CD14-positive monocyte (primary cell): ENCODE results near the gene EXPH5. TPM values are rescaled to one million over a fixed set of nuclear protein-coding genes. Genes with fewer than 3 reads are reported as not detected.

Experiments
- DNase-seq, 3 donors: peaks; one replicate each; pipeline ENCODE4 v3.0.0-alpha.2; 2011 to 2022
- H2AFZ ChIP-seq: 2 replicates; pipeline ENCODE4 v1.6.0; 2012; ENCODE audit warnings: mild to moderate bottlenecking, low read depth, low read length, inconsistent platforms; ENCODE audit not compliant: insufficient read depth, poor library complexity, severe bottlenecking
- H3K27ac ChIP-seq, 2 donors: 1 replicate in 1 of 2; 2 replicates in 1 of 2; pipeline ENCODE4 v1.5.1; 2012 to 2013; ENCODE audit warnings: low read length in 2 of 2, control low read depth in 1 of 2, inconsistent platforms in 1 of 2, low read depth in 1 of 2, mild to moderate bottlenecking in 1 of 2
- H3K27me3 ChIP-seq, 2 donors: one replicate each; pipeline versions ENCODE4 v1.6.0 to v1.6.1; 2011 to 2013; ENCODE audit warnings: low read length in 2 of 2; ENCODE audit not compliant: control insufficient read depth in 2 of 2, insufficient read depth in 2 of 2
- H3K36me3 ChIP-seq, 2 donors: replicated peaks in 1 of 2; 1 replicate in 1 of 2; 2 replicates in 1 of 2; pipeline versions ENCODE4 v1.5.1 to v1.6.1; 2012 to 2013; ENCODE audit warnings: low read length in 2 of 2, control low read depth in 1 of 2, inconsistent platforms in 1 of 2, mild to moderate bottlenecking in 1 of 2; ENCODE audit not compliant: insufficient read depth in 2 of 2, control insufficient read depth in 1 of 2
- H3K4me1 ChIP-seq, 2 donors: 1 replicate in 1 of 2; 2 replicates in 1 of 2; pipeline versions ENCODE4 v1.5.1 to v1.6.1; 2012 to 2013; ENCODE audit warnings: low read length in 2 of 2, control low read depth in 1 of 2, inconsistent platforms in 1 of 2, mild to moderate bottlenecking in 1 of 2, moderate library complexity in 1 of 2; ENCODE audit not compliant: insufficient read depth in 2 of 2, control insufficient read depth in 1 of 2
- H3K4me2 ChIP-seq: replicated peaks from 2 replicates; pipeline ENCODE3; 2012; ENCODE audit warnings: low read length, moderate library complexity, mild to moderate bottlenecking; ENCODE audit not compliant: poor library complexity, severe bottlenecking; ENCODE audit errors: extremely low read depth
- H3K4me3 ChIP-seq, 3 experiments: fragments of 200-600 bp in 1 of 3; sonication (generic) in 1 of 3; replicated peaks in 1 of 3; 1 replicate in 2 of 3; 2 replicates in 1 of 3; pipeline ENCODE4 v1.5.1; 2011 to 2013; ENCODE audit warnings: low read length in 3 of 3, mild to moderate bottlenecking in 3 of 3, control low read depth in 2 of 3, low read depth in 2 of 3, inconsistent platforms in 1 of 3, moderate library complexity in 1 of 3
- H3K79me2 ChIP-seq: 2 replicates; pipeline ENCODE4 v1.6.0; 2012; ENCODE audit warnings: mild to moderate bottlenecking, control low read depth, inconsistent platforms, low read length, moderate library complexity; ENCODE audit not compliant: insufficient read depth
- H3K9ac ChIP-seq: 2 replicates; pipeline ENCODE4 v1.6.0; 2017; ENCODE audit warnings: low read length, mild to moderate bottlenecking; ENCODE audit not compliant: insufficient read depth, poor library complexity, severe bottlenecking
- H3K9me3 ChIP-seq, 2 donors: replicated peaks in 1 of 2; 1 replicate in 1 of 2; 2 replicates in 1 of 2; pipeline versions ENCODE4 v1.5.1 to v1.6.1; 2012 to 2013; ENCODE audit warnings: low read length in 2 of 2, control low read depth in 1 of 2; ENCODE audit not compliant: control insufficient read depth in 1 of 2, insufficient read depth in 1 of 2
- H4K20me1 ChIP-seq: 2 replicates; pipeline ENCODE4 v1.6.0; 2012; ENCODE audit warnings: mild to moderate bottlenecking, low read length, control low read depth, moderate library complexity; ENCODE audit not compliant: insufficient read depth
- H3K27ac Mint-ChIP-seq, 7 donors: one replicate each; pipeline ENCODE4 v1.8.0; 2020; ENCODE audit warnings: mild to moderate bottlenecking in 7 of 7, mixed read lengths in 7 of 7, moderate library complexity in 6 of 7, inconsistent platforms in 2 of 7
- H3K27me3 Mint-ChIP-seq, 3 donors: one replicate each; pipeline ENCODE4 v1.8.0; 2021 to 2022; ENCODE audit warnings: low read depth in 3 of 3, mild to moderate bottlenecking in 3 of 3, mixed read lengths in 3 of 3, moderate library complexity in 3 of 3, inconsistent platforms in 1 of 3
- H3K36me3 Mint-ChIP-seq, 2 donors: one replicate each; pipeline ENCODE4 v1.8.0; 2020; ENCODE audit warnings: mixed read lengths in 2 of 2, inconsistent platforms in 1 of 2, mild to moderate bottlenecking in 1 of 2
- H3K4me1 Mint-ChIP-seq: one replicate; pipeline ENCODE4 v1.8.0; 2020; ENCODE audit warnings: mild to moderate bottlenecking, mixed read lengths
- H3K4me3 Mint-ChIP-seq, 2 donors: one replicate each; pipeline ENCODE4 v1.8.0; 2020; ENCODE audit warnings: mild to moderate bottlenecking in 2 of 2, mixed read lengths in 2 of 2, moderate library complexity in 1 of 2
- H3K9me3 Mint-ChIP-seq, 7 donors: one replicate each; pipeline ENCODE4 v1.8.0; 2020 to 2022; ENCODE audit warnings: mixed read lengths in 7 of 7, mild to moderate bottlenecking in 6 of 7, moderate library complexity in 6 of 7, inconsistent platforms in 2 of 7
- WGBS: methylation state at CpG from one replicate; pipeline ENCODE4 v1.1.5; 2013; ENCODE audit warnings: missing lambda C conversion rate; ENCODE audit not compliant: insufficient coverage; 5-methylcytosine and 5-hydroxymethylcytosine counted together
- intact Hi-C, 2 donors: fragments of 100-400 bp; cut with micrococcal nuclease; formaldehyde crosslinking; loops; one replicate each; pipeline versions ENCODE4 v1.15.0 to v1.15.1; 2023
- polyA plus RNA-seq, 3 donors: library from polyadenylated mRNA; depleted of rRNA in 1 of 3; unstranded in 2 of 3; stranded (reverse) in 1 of 3; fragments of 300-500 nt in 2 of 3; fragments of >200 nt in 1 of 3; fragmentation: Illumina TruSeq in 2 of 3; gene quantifications; 1 replicate in 2 of 3; 2 replicates in 1 of 3; pipeline ENCODE4 v1.2.3, GENCODE V29; 2012 to 2021
- TF ChIP-seq, protein P1 (sequence below): fragments of 200-600 bp; IDR thresholded peaks from one replicate; pipeline ENCODE4 v1.8.0; 2022; ENCODE audit warnings: antibody characterized with exemption, mild to moderate bottlenecking

EXPH5 gene
- polyA plus RNA-seq, 3 donors: 0.05 to 0.17 TPM; not detected in 1

DNA sequence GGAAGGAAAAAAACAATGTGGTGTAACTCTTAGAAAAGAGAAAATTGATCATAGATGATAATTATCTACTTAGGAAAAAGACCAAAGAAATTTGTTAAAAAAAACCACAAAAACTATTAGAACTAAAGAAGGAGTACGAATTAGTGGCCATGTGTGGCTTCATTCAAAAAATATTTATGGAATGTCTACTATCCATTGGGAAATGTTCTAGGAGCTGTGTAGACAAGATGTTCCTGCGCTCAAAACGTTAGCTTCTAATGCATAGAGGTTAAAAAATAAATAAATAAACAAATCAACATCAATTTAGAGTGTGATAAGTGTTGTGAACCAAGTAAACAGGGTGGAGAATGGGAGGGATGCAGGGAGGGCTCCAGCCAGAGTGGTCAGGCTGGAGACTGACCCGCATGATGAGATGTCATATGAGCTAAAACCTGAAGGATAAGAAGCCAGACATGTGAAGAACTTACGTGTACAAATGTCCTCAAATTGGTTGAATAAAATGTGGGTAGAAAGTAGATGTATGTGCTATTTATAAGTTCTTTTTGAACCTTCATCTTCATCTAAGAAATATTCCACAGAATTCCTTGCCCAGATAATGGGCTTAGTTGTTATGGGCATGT, 4.3 kb upstream of the EXPH5 start:
- H3K27ac Mint-ChIP-seq: no peak overlapping the region
- Histone ChIP-seq H3K9me3 (no peaks in the 10 kb centered on the region), H3K4me3 (no peak overlapping the region), H3K27me3 (peaks cover 0 to 8% of the 10 kb centered on the region in 2 donors), H4K20me1 (no peaks in the 10 kb centered on the region), H3K27ac (no peak overlapping the region), H3K4me2 (no peak overlapping the region), H3K79me2 (no peaks in the 10 kb centered on the region), H3K36me3 (no peaks in the 10 kb centered on the region), H2AFZ (no peak overlapping the region), H3K4me1 (peaks cover under 1 to 7% of the 10 kb centered on the region in 2 donors), H3K9ac (no peak overlapping the region)
- peaks cover 0 to 1% (median 0%) of the 10 kb centered on the region in 7 donors for H3K9me3 Mint-ChIP-seq
- peaks cover 6 to 18% (median 7%) of the 10 kb centered on the region in 3 donors for H3K27me3 Mint-ChIP-seq
- TF ChIP-seq, protein P1, sequence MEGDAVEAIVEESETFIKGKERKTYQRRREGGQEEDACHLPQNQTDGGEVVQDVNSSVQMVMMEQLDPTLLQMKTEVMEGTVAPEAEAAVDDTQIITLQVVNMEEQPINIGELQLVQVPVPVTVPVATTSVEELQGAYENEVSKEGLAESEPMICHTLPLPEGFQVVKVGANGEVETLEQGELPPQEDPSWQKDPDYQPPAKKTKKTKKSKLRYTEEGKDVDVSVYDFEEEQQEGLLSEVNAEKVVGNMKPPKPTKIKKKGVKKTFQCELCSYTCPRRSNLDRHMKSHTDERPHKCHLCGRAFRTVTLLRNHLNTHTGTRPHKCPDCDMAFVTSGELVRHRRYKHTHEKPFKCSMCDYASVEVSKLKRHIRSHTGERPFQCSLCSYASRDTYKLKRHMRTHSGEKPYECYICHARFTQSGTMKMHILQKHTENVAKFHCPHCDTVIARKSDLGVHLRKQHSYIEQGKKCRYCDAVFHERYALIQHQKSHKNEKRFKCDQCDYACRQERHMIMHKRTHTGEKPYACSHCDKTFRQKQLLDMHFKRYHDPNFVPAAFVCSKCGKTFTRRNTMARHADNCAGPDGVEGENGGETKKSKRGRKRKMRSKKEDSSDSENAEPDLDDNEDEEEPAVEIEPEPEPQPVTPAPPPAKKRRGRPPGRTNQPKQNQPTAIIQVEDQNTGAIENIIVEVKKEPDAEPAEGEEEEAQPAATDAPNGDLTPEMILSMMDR: no peak
- no peak overlapping the region for H3K4me3 Mint-ChIP-seq
- intact Hi-C loops: no loop called here
- DNase-seq: no peak
- H3K4me1 Mint-ChIP-seq: peaks cover 11% of the 10 kb centered on the region
- H3K36me3 Mint-ChIP-seq: peaks cover 0 to 1% of the 10 kb centered on the region in 2 donors
- WGBS: 100% methylated on average over 1 of the region's 5 CpGs

DNA sequence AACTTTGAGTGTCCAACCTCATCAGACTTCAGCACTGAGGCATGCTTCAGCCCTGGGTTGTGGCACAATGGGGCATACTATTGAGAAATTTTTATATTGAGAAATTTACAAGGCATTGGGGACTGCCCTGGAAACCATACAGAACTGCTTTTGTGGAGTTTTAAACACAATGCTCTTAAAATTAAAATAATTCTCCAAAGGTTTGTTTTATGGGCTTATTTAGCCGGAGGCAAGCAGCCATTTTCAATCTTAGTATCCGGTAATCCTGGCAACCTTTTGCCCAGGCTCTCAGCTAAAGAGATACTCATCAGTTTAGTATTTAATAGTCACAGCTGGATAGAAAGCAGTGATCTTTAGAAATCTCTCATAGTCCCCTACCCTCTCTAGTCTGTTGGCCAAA, 3.1 kb upstream of the EXPH5 start:
- no peaks in the 10 kb centered on the region for H3K9me3 ChIP-seq
- no peak overlapping the region for H3K9ac ChIP-seq
- Mint-ChIP-seq H3K4me1 (peaks cover 17% of the 10 kb centered on the region), H3K4me3 (no peak overlapping the region), H3K36me3 (peaks cover 0 to 1% of the 10 kb centered on the region in 2 donors), H3K27ac (no peak overlapping the region), H3K9me3 (peaks cover 0 to 1% (median 0%) of the 10 kb centered on the region in 7 donors), H3K27me3 (peaks cover 16 to 30% (median 16%) of the 10 kb centered on the region in 3 donors)
- peaks cover 5 to 12% of the 10 kb centered on the region in 2 donors for H3K4me1 ChIP-seq
- H3K79me2 ChIP-seq: no peaks in the 10 kb centered on the region
- no peaks in the 10 kb centered on the region for H4K20me1 ChIP-seq
- WGBS: no CpG with 5 or more reads among the region's 2 CpGs
- H3K27ac ChIP-seq: no peak overlapping the region
- no peaks in the 10 kb centered on the region for H3K36me3 ChIP-seq
- DNase-seq: no peak
- no peak overlapping the region for H3K4me2 ChIP-seq
- H3K4me3 ChIP-seq: no peak overlapping the region
- intact Hi-C loops: no loop called here
- TF ChIP-seq, protein P1: no peak
- H3K27me3 ChIP-seq: peaks cover 5 to 19% of the 10 kb centered on the region in 2 donors
- no peak overlapping the region for H2AFZ ChIP-seq
